HEK293T (cell line): ENCODE data around the gene SLC16A12.
"Not testable (repeated sequence)": the region's sequence is repeated elsewhere in the genome, so short reads cannot be mapped to it uniquely, and the experiment has no call there.

Experiments used
- ARNT ChIP-seq: fragments of 450-650 bp; IDR thresholded peaks from 2 replicates; pipeline ENCODE4 v1.6.1; 2017; ENCODE audit warnings: mild to moderate bottlenecking
- CTBP1 ChIP-seq: fragments of 450-650 bp; IDR thresholded peaks from 2 replicates; pipeline ENCODE4 v1.6.1; 2016; ENCODE audit warnings: borderline replicate concordance
- ELF4 ChIP-seq: fragments of 450-650 bp; IDR thresholded peaks from 2 replicates; pipeline ENCODE4 v1.6.1; 2017; ENCODE audit warnings: antibody characterized with exemption
- FOXK2 ChIP-seq: fragments of 450-650 bp; IDR thresholded peaks from 2 replicates; pipeline ENCODE4 v1.6.1; 2016; ENCODE audit warnings: mild to moderate bottlenecking
- FOXM1 ChIP-seq: fragments of 450-650 bp; IDR thresholded peaks from 2 replicates; pipeline ENCODE4 v1.6.1; 2017; ENCODE audit warnings: mild to moderate bottlenecking, borderline replicate concordance
- LEF1 ChIP-seq: fragments of 450-650 bp; IDR thresholded peaks from 2 replicates; pipeline ENCODE4 v1.6.1; 2017; ENCODE audit warnings: mild to moderate bottlenecking, borderline replicate concordance
- NFRKB ChIP-seq: fragments of 450-650 bp; IDR thresholded peaks from 2 replicates; pipeline ENCODE4 v1.6.1; 2016; ENCODE audit warnings: mild to moderate bottlenecking, moderate library complexity
- SP1 ChIP-seq: fragments of 450-650 bp; IDR thresholded peaks from 2 replicates; pipeline ENCODE4 v1.6.1; 2017
- ZNF384 ChIP-seq: fragments of 450-650 bp; IDR thresholded peaks from 2 replicates; pipeline ENCODE4 v1.6.1; 2016

GRCh38 chr10:89412276-89412675 is 123.1 kb downstream of the SLC16A12 start:
- TF ChIP-seq SP1, FOXK2, NFRKB, ARNT, ZNF384, LEF1, CTBP1, ELF4, FOXM1: not testable (repeated sequence)
